Loucy (cell line): ENCODE data around the gene CPNE9.
A peak's percentile ranks its signal among the peaks of the same experiment; 100 is the strongest.

ENCODE experiments used
- H2AFZ ChIP-seq: fragments of 200-600 bp; sonication (generic); 2 replicates; pipeline ENCODE4 v1.6.0; 2016; ENCODE audit warnings: antibody characterized with exemption, mild to moderate bottlenecking, low read length, moderate library complexity
- H3F3A ChIP-seq: fragments of 200-600 bp; 2 replicates; pipeline ENCODE4 v1.6.0; 2016; ENCODE audit warnings: antibody characterized with exemption, low read depth, mild to moderate bottlenecking
- H3K27me3 ChIP-seq: fragments of 200-600 bp; sonication (generic); 2 replicates; pipeline ENCODE4 v1.6.1; 2014; ENCODE audit warnings: low read length, mild to moderate bottlenecking; ENCODE audit not compliant: insufficient read depth, poor library complexity, severe bottlenecking
- H3K36me3 ChIP-seq: fragments of 200-600 bp; sonication (generic); 2 replicates; pipeline ENCODE4 v1.6.1; 2016; ENCODE audit warnings: low read length; ENCODE audit not compliant: insufficient read depth
- H3K4me1 ChIP-seq: fragments of 200-600 bp; sonication (generic); 2 replicates; pipeline ENCODE4 v1.5.1; 2014; ENCODE audit warnings: low read length, mild to moderate bottlenecking; ENCODE audit not compliant: insufficient read depth, poor library complexity, severe bottlenecking
- H3K4me2 ChIP-seq: fragments of 200-600 bp; sonication (generic); 2 replicates; pipeline ENCODE4 v1.6.0; 2014; ENCODE audit warnings: antibody characterized with exemption, low read length, low read depth, mild to moderate bottlenecking; ENCODE audit not compliant: poor library complexity, severe bottlenecking
- H3K4me3 ChIP-seq: fragments of 200-600 bp; sonication (generic); 2 replicates; pipeline ENCODE4 v1.5.1; 2014; ENCODE audit warnings: low read length, mild to moderate bottlenecking, mixed read lengths; ENCODE audit not compliant: poor library complexity, severe bottlenecking
- H3K79me2 ChIP-seq: fragments of 200-600 bp; sonication (generic); 2 replicates; pipeline ENCODE4 v1.6.1; 2014; ENCODE audit warnings: low read length; ENCODE audit not compliant: insufficient read depth
- H3K9ac ChIP-seq: fragments of 200-600 bp; sonication (generic); 2 replicates; pipeline ENCODE4 v1.6.0; 2014; ENCODE audit warnings: mild to moderate bottlenecking, low read depth, low read length, moderate library complexity; ENCODE audit not compliant: poor library complexity, severe bottlenecking
- H3K9me2 ChIP-seq: fragments of 200-600 bp; sonication (generic); replicated peaks from 2 replicates; pipeline ENCODE4 v1.6.1; 2016; ENCODE audit warnings: low read depth, low read length, mixed read lengths
- H3K9me3 ChIP-seq: fragments of 200-600 bp; sonication (generic); 2 replicates; pipeline ENCODE4 v1.6.1; 2014; ENCODE audit warnings: mild to moderate bottlenecking, antibody characterized with exemption, low read length, low read depth; ENCODE audit not compliant: insufficient read depth
- H4K20me1 ChIP-seq: fragments of 200-600 bp; sonication (generic); 2 replicates; pipeline ENCODE4 v1.6.0; 2014; ENCODE audit warnings: antibody characterized with exemption, low read length, mild to moderate bottlenecking; ENCODE audit not compliant: insufficient read depth, poor library complexity, severe bottlenecking
- CTCF ChIP-seq: fragments of 200-600 bp; sonication (generic); conservative IDR thresholded peaks from 2 replicates; pipeline ENCODE4 v1.5.1; 2014; ENCODE audit warnings: mild to moderate bottlenecking, antibody characterized with exemption, low read length
- EZH2phosphoT487 ChIP-seq: fragments of 200-600 bp; IDR thresholded peaks from 2 replicates; pipeline ENCODE4 v1.6.1; 2018; ENCODE audit warnings: antibody characterized with exemption, mild to moderate bottlenecking, moderate library complexity, borderline replicate concordance

CPNE9 gene

GRCh38 chr3:9731206-9732079, 27.8 kb downstream of the CPNE9 start, which contains the start of gene BRPF1:
BRPF1 (plus strand) TSS chr3:9731735; CDS start chr3:9734141, 2,406 bp downstream.
- Histone ChIP-seq H2AFZ (peak within 1 kb of the TSS; percentile 96), H3K9ac (peak within 1 kb of the TSS; percentile 98), H3K4me1 (peaks cover 62% of the 10 kb centered on the region), H4K20me1 (peaks cover 45% of the 10 kb centered on the region), H3K9me2 (no peaks in the 10 kb centered on the region), H3K36me3 (peaks cover 18% of the 10 kb centered on the region), H3K9me3 (no peaks in the 10 kb centered on the region), H3K4me2 (peak within 1 kb of the TSS; percentile 97), H3K27me3 (peaks cover 6% of the 10 kb centered on the region), H3F3A (peaks cover 7% of the 10 kb centered on the region; the same call in 1 of the 2 replicates), H3K79me2 (peaks cover 53% of the 10 kb centered on the region), H3K4me3 (peak within 1 kb of the TSS; percentile 91)
- TF ChIP-seq CTCF, result no peak
- TF ChIP-seq EZH2phosphoT487, result no peak

DNA sequence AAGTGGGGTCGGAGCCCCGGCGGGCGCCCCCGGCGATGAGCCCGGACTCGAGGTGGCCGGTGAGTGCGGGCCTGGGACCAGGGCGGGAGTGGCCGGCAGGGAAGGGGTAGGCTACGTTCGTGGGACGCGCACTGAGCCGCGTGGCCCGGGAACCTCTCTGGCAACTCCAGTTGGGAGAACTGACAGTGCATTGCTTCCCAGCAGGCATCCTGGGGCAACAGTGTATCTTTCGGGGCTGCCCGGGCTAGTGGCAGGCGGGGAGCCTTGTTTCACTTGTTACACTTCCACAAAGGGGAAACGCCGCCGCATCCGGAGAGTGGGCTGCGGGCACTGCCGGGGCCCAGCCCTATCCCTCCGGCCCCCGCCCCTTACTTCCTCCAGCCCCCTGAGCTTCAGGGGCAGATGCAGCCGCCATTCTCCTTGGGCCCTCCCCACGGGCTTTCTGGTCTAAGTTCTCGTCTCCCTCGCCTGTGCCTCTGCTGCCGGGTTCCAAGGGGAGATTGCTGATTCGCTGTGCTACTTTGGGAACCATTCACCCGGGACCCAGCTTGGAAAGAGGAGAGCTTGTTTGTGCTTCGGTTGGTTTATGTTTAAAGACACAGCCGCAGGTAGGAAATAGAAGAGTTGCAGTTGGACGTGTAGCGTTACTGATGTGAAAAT, 28.6 kb downstream of the CPNE9 start:
- Histone ChIP-seq H3K4me3 (peak overlapping the region; percentile 91), H3K4me1 (peaks cover 69% of the 10 kb centered on the region), H4K20me1 (peaks cover 53% of the 10 kb centered on the region), H3K9me2 (no peaks in the 10 kb centered on the region), H3K27me3 (peaks cover 6% of the 10 kb centered on the region), H3K4me2 (peak overlapping the region; percentile 97), H3K9me3 (no peaks in the 10 kb centered on the region), H3K36me3 (peaks cover 26% of the 10 kb centered on the region), H2AFZ (peak overlapping the region; percentile 84), H3F3A (peaks cover 7% of the 10 kb centered on the region; the same call in 1 of the 2 replicates), H3K9ac (peak overlapping the region; percentile 98), H3K79me2 (peaks cover 61% of the 10 kb centered on the region)
- TF ChIP-seq EZH2phosphoT487 (no peak), CTCF (no peak)

- Histone ChIP-seq H3K9me3 (no peaks in the 10 kb centered on the region), H3K4me3 (peak overlapping the region; percentile 91), H3K4me2 (peak overlapping the region; percentile 97), H3K9me2 (no peaks in the 10 kb centered on the region), H2AFZ (no peak overlapping the region), H3F3A (peaks cover 3% of the 10 kb centered on the region; the same call in 1 of the 2 replicates), H3K36me3 (peaks cover 31% of the 10 kb centered on the region), H3K79me2 (peaks cover 66% of the 10 kb centered on the region), H3K9ac (peak overlapping the region; percentile 98), H3K4me1 (peaks cover 69% of the 10 kb centered on the region), H3K27me3 (peaks cover 6% of the 10 kb centered on the region), H4K20me1 (peaks cover 57% of the 10 kb centered on the region)
- TF ChIP-seq EZH2phosphoT487, result no peak
- TF ChIP-seq CTCF, result no peak
These were observed 29.1 kb downstream of the CPNE9 start for GRCh38 chr3:9732740-9733115.
